IPS-20b (cell line): ENCODE data around the gene TNFRSF19.

ENCODE experiments used
- H3K27ac ChIP-seq: one replicate; pipeline ENCODE4 v1.5.1; 2013; ENCODE audit warnings: low read length
- H3K27me3 ChIP-seq: 2 replicates; pipeline ENCODE4 v1.6.1; 2013; ENCODE audit warnings: mild to moderate bottlenecking, low read length, inconsistent platforms; ENCODE audit not compliant: insufficient read depth
- H3K36me3 ChIP-seq: 2 replicates; pipeline ENCODE4 v1.6.1; 2013; ENCODE audit warnings: low read depth, mild to moderate bottlenecking, inconsistent platforms, low read length, moderate library complexity; ENCODE audit not compliant: insufficient read depth
- H3K4me1 ChIP-seq: 2 replicates; pipeline ENCODE4 v1.6.1; 2013; ENCODE audit warnings: mild to moderate bottlenecking, control low read depth, inconsistent platforms, low read length, moderate library complexity; ENCODE audit not compliant: insufficient read depth
- H3K4me3 ChIP-seq: 2 replicates; pipeline ENCODE4 v1.5.1; 2013; ENCODE audit warnings: mild to moderate bottlenecking, low read length, inconsistent platforms
- H3K9ac ChIP-seq: 2 replicates; pipeline ENCODE4 v1.6.1; 2013; ENCODE audit warnings: low read depth, mild to moderate bottlenecking, inconsistent platforms, low read length, moderate library complexity
- H3K9me3 ChIP-seq: 2 replicates; pipeline ENCODE4 v1.6.1; 2013; ENCODE audit warnings: mild to moderate bottlenecking, low read depth, low read length, inconsistent platforms; ENCODE audit not compliant: insufficient read depth

The TNFRSF19 gene

DNA sequence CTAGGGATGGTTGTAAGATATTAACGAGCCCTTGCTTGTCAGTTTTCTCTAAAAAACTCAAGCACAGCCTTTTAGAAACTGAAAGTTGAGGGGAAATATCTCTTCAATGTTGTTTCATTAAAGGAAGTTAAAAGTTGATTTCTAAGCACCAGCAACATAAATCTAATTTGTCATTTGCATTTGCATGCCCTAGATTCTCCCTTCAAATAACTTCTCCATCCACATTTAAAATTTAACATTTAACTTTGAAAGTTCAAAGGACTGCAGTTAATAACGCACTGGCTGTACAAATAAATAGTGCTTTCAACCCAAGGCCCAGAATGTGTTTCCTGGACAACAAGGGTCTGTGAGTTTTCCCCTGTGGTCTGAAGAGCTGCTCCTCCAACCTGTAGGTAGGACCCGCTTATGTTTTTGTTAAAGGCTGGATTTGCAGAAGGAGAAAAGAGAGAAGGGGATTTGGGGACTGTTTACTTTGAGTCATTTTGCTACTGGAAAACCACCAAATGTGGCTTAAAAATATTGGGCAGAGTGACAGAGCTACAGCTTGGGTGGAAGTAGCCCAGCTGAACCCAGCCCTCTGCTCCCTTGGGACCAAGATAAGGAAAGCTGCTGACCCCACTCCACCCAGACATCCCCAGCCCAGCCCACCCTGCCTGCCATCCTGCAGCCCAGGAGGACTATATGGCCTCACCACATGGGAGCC is 39.8 kb downstream of the TNFRSF19 start:
- peaks cover 15% of the 10 kb centered on the region; the same call in 1 of the 2 replicates for H3K4me1 ChIP-seq
- no peak overlapping the region for H3K9ac ChIP-seq
- no peak overlapping the region for H3K4me3 ChIP-seq
- H3K27me3 ChIP-seq = no peaks in the 10 kb centered on the region
- no peaks in the 10 kb centered on the region for H3K36me3 ChIP-seq
- no peaks in the 10 kb centered on the region for H3K9me3 ChIP-seq
- no peak overlapping the region for H3K27ac ChIP-seq

DNA sequence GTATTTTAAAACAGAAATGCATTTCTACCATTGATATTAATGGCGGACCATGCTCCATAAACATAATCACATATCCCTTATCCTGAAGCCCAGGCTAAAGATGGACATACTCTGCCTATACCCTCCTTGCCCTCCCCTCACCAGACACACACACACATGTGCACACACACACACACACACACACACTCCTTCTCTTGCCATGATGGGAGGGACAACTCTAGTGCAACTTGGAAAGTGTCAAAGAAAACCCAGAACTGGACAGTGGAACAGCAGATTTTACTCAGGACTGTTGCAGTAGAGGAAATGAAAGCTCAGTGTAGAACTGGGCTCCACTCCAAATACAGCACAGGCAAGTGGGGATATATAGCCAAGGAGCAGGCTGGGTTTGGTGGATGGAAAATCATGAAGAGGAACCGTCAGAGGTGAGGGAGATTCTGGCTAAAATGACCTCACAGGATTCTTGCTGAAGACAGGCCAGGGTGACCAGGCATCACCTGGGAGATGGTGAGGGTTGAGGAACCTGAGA is 40.8 kb downstream of the TNFRSF19 start:
- Histone ChIP-seq H3K9me3 (no peaks in the 10 kb centered on the region), H3K27me3 (no peaks in the 10 kb centered on the region), H3K27ac (no peak overlapping the region), H3K36me3 (no peaks in the 10 kb centered on the region), H3K4me3 (no peak overlapping the region), H3K9ac (no peak overlapping the region), H3K4me1 (peaks cover 17% of the 10 kb centered on the region; the same call in 1 of the 2 replicates)

- no peak overlapping the region for H3K27ac ChIP-seq
- no peaks in the 10 kb centered on the region for H3K9me3 ChIP-seq
- H3K27me3 ChIP-seq = no peaks in the 10 kb centered on the region
- peaks cover 19% of the 10 kb centered on the region; the same call in 1 of the 2 replicates for H3K4me1 ChIP-seq
- H3K36me3 ChIP-seq = no peaks in the 10 kb centered on the region
- no peak overlapping the region for H3K9ac ChIP-seq
- no peak overlapping the region for H3K4me3 ChIP-seq
Observed at GRCh38 chr13:23612182-23612581, 42.0 kb downstream of the TNFRSF19 start.

- H3K27ac ChIP-seq = no peak overlapping the region
- no peaks in the 10 kb centered on the region for H3K9me3 ChIP-seq
- H3K4me3 ChIP-seq = no peak overlapping the region
- H3K27me3 ChIP-seq = no peaks in the 10 kb centered on the region
- no peak overlapping the region for H3K9ac ChIP-seq
- no peaks in the 10 kb centered on the region for H3K36me3 ChIP-seq
- peaks cover 19% of the 10 kb centered on the region for H3K4me1 ChIP-seq
Observed at GRCh38 chr13:23612731-23613130, 42.5 kb downstream of the TNFRSF19 start.

DNA sequence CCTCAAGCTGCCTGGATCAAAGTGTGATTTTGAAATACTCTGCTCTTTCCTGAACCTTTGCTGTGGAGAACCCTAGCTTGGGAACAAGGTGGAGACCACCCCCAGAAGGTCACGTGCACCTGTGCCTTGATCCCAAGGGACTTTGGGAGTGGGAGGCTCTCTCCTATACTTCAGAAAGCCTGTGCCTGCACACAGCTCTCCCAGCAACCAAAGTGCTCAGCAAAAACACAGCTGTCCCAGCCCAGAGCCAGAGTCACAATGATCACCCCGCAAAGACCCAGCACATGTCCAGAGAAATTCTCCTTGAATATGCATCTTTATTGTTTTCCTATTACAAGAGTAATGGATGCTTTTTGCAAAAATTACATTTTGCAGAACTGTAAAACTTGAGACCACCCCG is 43.4 kb downstream of the TNFRSF19 start:
- Histone ChIP-seq H3K27me3 (no peaks in the 10 kb centered on the region), H3K9me3 (no peaks in the 10 kb centered on the region), H3K9ac (peak overlapping the region; percentile 20; the same call in 1 of the 2 replicates), H3K4me3 (no peak overlapping the region), H3K4me1 (peaks cover 22% of the 10 kb centered on the region), H3K27ac (no peak overlapping the region), H3K36me3 (no peaks in the 10 kb centered on the region; the same call in 1 of the 2 replicates)

DNA sequence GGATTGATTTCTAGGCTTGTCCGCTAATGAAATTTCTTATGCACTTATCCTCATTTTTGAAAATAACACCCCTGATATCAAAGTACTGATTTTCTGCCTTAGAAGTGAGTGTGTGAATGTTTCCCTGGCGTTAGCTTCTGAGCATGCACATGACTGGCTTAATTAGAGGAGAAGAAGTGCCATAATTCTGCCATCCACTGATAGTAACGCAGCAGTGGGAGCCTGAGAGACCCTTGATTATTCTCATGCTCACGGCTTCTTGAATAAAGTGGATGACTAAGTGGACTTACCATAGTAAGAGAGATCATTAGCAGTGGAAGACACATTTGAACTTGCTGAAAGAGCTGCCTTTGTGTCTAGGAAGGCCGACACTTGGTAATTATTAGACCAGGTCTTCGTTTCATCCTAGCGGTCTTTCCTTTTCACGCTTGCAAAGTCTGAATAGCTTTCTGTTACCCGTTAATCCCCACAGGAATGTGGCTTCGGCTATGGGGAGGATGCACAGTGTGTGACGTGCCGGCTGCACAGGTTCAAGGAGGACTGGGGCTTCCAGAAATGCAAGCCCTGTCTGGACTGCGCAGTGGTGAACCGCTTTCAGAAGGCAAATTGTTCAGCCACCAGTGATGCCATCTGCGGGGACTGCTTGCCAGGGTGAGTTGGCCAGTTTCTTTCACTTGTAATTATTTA is 45.3 kb downstream of the TNFRSF19 start:
- H3K9me3 ChIP-seq = no peaks in the 10 kb centered on the region
- H3K27ac ChIP-seq = no peak overlapping the region
- H3K4me1 ChIP-seq = peaks cover 18% of the 10 kb centered on the region
- H3K27me3 ChIP-seq = no peaks in the 10 kb centered on the region
- no peaks in the 10 kb centered on the region; the same call in 1 of the 2 replicates for H3K36me3 ChIP-seq
- no peak overlapping the region for H3K4me3 ChIP-seq
- H3K9ac ChIP-seq = no peak overlapping the region

- Histone ChIP-seq H3K27ac (no peak overlapping the region), H3K9me3 (no peaks in the 10 kb centered on the region), H3K4me1 (peaks cover 21% of the 10 kb centered on the region), H3K36me3 (no peaks in the 10 kb centered on the region; the same call in 1 of the 2 replicates), H3K27me3 (no peaks in the 10 kb centered on the region), H3K4me3 (no peak overlapping the region), H3K9ac (no peak overlapping the region)
Observed at GRCh38 chr13:23616228-23616627, 46.0 kb downstream of the TNFRSF19 start.

DNA sequence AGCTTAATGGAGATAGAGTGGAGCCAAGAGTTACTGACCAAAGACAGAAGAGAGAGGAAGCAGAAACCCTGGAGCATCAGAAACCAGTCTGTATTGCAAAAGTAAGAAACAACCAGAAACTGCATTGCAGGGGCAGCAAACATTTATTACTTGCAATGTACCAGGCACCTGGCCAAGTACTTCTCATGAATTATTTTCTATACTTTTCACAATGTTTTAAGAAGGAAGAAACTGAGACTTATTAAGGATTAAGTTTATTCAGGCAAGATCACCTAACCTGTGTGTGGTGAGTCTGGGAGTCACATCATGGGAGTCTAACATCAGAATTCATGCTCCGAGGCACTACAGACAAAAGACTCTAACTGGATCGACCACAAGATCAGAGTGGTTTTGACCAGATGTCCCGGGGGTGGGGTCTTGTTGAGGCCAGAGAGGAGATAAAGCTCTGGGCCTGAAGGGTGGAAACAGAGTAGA is 47.4 kb downstream of the TNFRSF19 start:
- H3K27me3 ChIP-seq = no peaks in the 10 kb centered on the region

DNA sequence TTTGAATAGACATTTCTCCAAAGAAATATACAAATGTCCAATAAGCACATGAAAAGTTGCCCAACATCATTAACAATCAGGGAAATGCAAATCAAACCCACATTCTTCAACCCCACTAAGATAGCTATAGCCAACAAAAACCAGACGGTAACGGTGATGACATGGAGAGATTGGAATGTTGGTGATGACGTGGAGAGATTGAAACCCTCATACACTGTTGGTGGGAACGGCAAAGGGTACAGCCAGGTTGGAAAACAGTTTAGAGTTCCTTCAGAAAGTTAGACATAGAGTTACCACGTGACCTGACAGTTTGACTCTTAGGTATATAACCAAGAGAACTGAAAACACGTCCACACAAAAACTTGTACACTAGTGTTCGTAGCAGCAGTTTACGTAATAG is 48.1 kb downstream of the TNFRSF19 start:
- no peak overlapping the region for H3K4me3 ChIP-seq
- no peak overlapping the region for H3K27ac ChIP-seq
- H3K36me3 ChIP-seq = no peaks in the 10 kb centered on the region; the same call in 1 of the 2 replicates
- H3K9me3 ChIP-seq = no peaks in the 10 kb centered on the region
- H3K27me3 ChIP-seq = no peaks in the 10 kb centered on the region
- peaks cover 20% of the 10 kb centered on the region for H3K4me1 ChIP-seq
- H3K9ac ChIP-seq = no peak overlapping the region

More for the DNA sequence above, 47.4 kb downstream of the TNFRSF19 start:
- no peak overlapping the region for H3K27ac ChIP-seq
- no peaks in the 10 kb centered on the region for H3K9me3 ChIP-seq
- peaks cover 21% of the 10 kb centered on the region for H3K4me1 ChIP-seq
- no peak overlapping the region for H3K9ac ChIP-seq
- no peaks in the 10 kb centered on the region; the same call in 1 of the 2 replicates for H3K36me3 ChIP-seq
- H3K4me3 ChIP-seq = no peak overlapping the region

- H3K27me3 ChIP-seq = no peaks in the 10 kb centered on the region
- no peak overlapping the region for H3K9ac ChIP-seq
- H3K4me3 ChIP-seq = no peak overlapping the region
- peaks cover 14% of the 10 kb centered on the region for H3K4me1 ChIP-seq
- no peaks in the 10 kb centered on the region; the same call in 1 of the 2 replicates for H3K36me3 ChIP-seq
- no peaks in the 10 kb centered on the region for H3K9me3 ChIP-seq
- no peak overlapping the region for H3K27ac ChIP-seq
Observed at GRCh38 chr13:23619068-23619855, 49.0 kb downstream of the TNFRSF19 start.

GRCh38 chr13:23620211-23620610 is 50.0 kb downstream of the TNFRSF19 start:
- H3K9ac ChIP-seq = no peak overlapping the region
- H3K4me3 ChIP-seq = no peak overlapping the region
- no peaks in the 10 kb centered on the region for H3K27me3 ChIP-seq
- no peaks in the 10 kb centered on the region; the same call in 1 of the 2 replicates for H3K36me3 ChIP-seq
- peaks cover 13% of the 10 kb centered on the region for H3K4me1 ChIP-seq
- no peaks in the 10 kb centered on the region for H3K9me3 ChIP-seq
- H3K27ac ChIP-seq = no peak overlapping the region
